Loucy (cell line): Measurements from ENCODE around the gene C2CD4C.

Experiments used
- CTCF ChIP-seq: fragments of 200-600 bp; sonication (generic); conservative IDR thresholded peaks from 2 replicates; pipeline ENCODE4 v1.5.1; 2014; ENCODE audit warnings: mild to moderate bottlenecking, antibody characterized with exemption, low read length
- EZH2phosphoT487 ChIP-seq: fragments of 200-600 bp; IDR thresholded peaks from 2 replicates; pipeline ENCODE4 v1.6.1; 2018; ENCODE audit warnings: antibody characterized with exemption, mild to moderate bottlenecking, moderate library complexity, borderline replicate concordance

- no peak for TF ChIP-seq CTCF
- no peak for TF ChIP-seq EZH2phosphoT487
Observed at GRCh38 chr19:441213-441836, 32.4 kb upstream of the C2CD4C start.
